GM23248 (cell line): Measurements from ENCODE around the gene MAP3K21.

ENCODE experiments used
- EZH2 ChIP-seq: fragments of 200-600 bp; sonication (generic); IDR thresholded peaks from 2 replicates; pipeline ENCODE4 v1.6.1; 2018; ENCODE audit warnings: antibody characterized with exemption, mild to moderate bottlenecking; ENCODE audit not compliant: insufficient read depth, poor library complexity, severe bottlenecking
- EZH2phosphoT487 ChIP-seq: fragments of 200-600 bp; sonication (generic); IDR thresholded peaks from 2 replicates; pipeline ENCODE4 v1.6.1; 2018; ENCODE audit warnings: antibody characterized with exemption, moderate library complexity, mild to moderate bottlenecking, low read depth; ENCODE audit not compliant: insufficient read depth

DNA sequence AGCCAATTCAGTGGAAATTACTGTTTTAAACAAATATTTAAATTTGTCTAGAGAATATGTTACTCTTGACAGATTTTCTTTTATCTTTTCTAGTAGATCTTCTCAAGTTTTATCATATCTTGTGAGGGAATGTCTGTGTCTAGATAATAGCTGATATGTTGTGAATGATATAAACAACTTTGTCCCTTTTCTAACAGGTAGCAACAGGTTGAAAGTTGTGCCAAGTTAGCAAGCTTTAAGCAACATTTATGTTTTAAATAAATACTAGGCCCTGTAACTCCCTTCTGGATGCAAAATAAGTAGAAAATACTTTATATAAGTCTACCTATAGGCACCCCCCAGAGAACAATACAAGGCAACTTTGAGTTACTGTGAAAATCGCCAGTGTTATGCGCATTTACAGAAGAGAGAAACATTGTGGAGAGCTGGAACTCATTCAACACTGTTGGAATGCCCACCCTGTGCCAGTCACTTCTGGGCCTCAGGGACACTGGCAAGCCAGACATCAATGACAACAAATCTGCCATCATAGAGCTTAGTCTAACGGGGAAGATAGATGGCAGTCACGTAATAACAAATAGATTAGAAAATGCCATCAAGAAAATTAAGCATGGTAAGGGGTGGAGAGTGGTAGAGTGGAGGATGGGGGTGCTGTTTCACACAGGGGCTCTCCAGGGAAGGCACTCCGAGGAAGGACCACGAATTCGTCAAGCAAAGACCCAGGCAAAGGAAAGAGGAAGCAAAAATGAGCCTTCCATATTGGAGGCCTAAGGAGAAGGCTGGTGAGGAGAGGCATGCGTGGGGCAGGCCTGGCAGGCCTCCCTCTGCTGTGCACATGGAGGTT, 4.4 kb downstream of the MAP3K21 start:
- no peak for TF ChIP-seq EZH2
- no peak for TF ChIP-seq EZH2phosphoT487
